ENCODE data around the gene LTV1. TPM values are rescaled to one million over a fixed set of nuclear protein-coding genes. Genes with fewer than 3 reads are reported as not detected.
"Not testable (repeated sequence)": the region's sequence is repeated elsewhere in the genome, so short reads cannot be mapped to it uniquely, and the experiment has no call there.

The LTV1 gene
- 17.0 and 30.2 TPM in 2 replicates for total RNA-seq

DNA sequence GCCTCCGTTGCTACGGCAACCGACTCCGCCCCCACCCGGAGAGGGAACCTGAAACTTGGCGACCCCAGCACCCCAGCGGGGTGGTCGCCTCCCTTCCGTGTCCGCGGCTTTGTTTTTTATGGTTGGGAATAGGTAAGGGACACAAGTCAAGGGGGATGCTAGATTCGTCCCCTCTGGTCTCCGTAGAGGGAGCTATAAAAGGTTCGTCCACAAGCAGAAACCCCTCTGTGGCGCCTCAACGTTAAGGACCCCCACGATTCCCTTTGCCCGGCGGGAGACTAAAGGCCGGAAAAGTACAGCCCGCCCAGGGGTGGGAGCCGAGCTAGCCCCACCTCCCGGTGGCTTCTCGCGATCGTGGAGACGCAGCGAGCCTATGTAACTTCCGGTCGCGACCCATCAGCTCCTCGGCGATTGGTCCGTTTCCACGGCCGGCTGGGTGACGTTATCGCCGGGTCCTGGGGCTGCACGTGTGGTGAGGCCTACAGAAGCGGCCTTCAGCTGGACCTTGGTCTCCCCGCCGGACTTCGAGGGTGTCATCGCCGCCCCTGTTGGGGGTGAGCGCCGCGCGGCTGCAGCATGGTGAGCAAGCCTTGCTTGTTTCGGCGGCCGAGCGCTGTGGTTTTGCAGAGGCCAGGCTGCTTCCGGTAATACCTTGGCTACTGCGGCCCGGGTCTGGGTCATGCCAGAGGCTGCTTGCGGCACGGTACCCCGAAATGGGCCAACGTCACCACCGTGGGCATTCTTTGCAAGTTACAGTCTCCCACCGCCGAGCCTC is at the start of gene LTV1:
Gene LTV1 (plus strand): TSS at position 437 of the 775 bp plus-strand sequence. CDS start 140 bp downstream, at position 577.
- DNase-seq, result peak; percentile 98

DNA sequence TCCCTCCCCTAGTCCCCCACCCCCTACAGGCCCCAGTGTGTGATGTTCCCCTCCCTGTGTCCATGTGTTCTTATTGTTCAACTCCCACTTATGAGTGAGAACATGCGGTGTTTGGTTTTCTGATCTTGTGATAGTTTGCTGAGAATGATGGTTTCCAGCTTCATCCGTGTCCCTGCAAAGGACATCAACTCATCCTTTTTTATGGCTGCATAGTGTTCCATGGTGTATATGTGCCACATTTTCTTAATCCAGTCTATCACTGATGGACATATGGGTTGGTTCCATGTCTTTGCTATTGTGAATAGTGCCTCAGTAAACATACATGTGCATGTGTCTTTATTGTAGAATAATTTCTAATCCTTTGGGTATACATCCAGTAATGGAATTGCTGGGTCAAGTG is 46.6 kb upstream of the LTV1 start:
- DNase-seq, result not testable (repeated sequence)

- DNase-seq, result not testable (repeated sequence)
Observed at GRCh38 chr6:143798487-143798886, 44.7 kb upstream of the LTV1 start.

GRCh38 chr6:143802833-143803565 is 40.1 kb upstream of the LTV1 start:
- DNase-seq, result peak; percentile 65

- no peak for DNase-seq
Observed at GRCh38 chr6:143803769-143804568, 39.2 kb upstream of the LTV1 start.

DNA sequence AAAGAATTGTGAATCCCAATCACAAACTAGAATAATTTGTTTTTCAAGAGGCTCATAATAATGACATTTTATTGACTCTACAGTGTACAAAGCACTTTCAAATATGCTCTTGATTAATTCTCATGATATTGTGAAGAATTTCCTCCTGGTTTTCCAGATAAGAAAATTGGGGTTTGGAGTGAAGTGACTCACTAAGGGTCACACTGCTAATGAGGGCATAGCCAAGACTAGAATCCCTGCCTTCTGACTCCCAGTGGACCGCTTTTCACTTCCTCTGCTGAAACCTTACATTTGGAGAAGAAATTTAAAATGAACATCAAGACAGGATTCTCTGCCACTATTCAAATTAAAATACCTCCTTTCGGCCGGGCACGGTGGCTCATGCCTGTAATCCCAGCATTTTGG is 38.3 kb upstream of the LTV1 start:
- peak; percentile 80 for DNase-seq

- DNase-seq, result peak; percentile 60
Observed at GRCh38 chr6:143806282-143807102, 36.6 kb upstream of the LTV1 start.

- no peak for DNase-seq
Observed at GRCh38 chr6:143807103-143807772, 35.9 kb upstream of the LTV1 start.

DNA sequence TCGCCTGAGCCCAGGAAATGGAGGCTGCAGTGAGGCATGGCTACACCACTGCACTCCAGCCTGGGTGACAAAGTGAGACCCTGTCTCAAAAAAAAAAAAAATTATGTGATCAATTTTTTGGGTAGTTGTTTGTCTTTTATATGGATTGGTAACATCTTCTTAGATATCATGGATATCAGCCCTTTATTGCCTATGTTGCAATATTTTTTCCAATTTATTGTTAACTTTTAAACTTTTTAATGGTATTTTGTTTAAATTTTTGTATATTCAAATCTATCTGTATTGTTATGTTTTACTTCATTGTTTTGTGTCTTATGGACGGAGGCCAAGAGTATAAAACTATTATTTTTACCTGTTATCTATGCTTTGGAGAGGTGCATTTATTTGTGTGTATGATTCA is 32.4 kb upstream of the LTV1 start:
- no peak for DNase-seq

- DNase-seq, result no peak
Observed at GRCh38 chr6:143811501-143812157, 31.5 kb upstream of the LTV1 start.

GRCh38 chr6:143817621-143818020 is 25.5 kb upstream of the LTV1 start:
- no peak for DNase-seq

DNA sequence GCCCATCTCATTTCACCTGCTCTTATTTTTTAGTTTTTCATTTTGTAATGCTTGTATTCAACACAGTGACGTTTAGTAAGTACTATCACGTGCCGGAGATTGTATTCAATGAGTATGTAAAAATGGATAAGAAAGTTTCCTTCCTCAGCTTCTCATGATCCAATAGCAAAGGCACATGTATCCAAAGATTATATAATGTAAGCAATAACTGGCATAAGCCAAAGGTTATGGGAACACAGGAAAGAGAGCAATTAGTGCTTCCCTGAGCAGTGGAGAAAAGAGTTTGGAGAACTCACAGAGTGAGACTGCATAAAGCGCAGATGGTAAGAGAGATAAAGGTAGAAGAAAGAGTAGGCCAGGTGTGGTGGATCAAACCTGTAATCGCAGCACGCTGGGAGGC is 21.8 kb upstream of the LTV1 start:
- peak; percentile 89 for DNase-seq

DNA sequence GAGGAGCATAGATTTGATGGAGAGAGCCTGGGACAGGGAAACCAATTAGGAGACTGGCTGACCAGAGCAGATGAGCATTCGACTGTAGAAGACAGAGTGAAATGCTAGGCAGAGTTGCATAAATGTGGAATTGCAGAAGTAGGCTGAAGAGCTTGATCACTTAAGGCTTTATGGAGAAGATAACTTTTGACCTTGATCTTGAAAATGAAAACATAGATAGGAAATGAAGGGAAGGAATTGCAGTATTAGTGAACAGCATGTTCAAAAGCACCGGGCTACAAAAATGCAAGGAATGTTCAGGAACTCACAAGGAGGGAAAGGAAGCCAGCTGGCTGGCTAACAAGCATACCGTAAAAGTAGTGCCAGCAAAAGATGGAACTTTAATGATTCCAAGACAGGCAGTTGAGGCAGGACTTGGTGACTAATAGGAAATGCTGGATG is 20.5 kb upstream of the LTV1 start:
- DNase-seq, result peak; percentile 85

GRCh38 chr6:143823548-143823947 is 19.6 kb upstream of the LTV1 start:
- peak; percentile 94 for DNase-seq

DNA sequence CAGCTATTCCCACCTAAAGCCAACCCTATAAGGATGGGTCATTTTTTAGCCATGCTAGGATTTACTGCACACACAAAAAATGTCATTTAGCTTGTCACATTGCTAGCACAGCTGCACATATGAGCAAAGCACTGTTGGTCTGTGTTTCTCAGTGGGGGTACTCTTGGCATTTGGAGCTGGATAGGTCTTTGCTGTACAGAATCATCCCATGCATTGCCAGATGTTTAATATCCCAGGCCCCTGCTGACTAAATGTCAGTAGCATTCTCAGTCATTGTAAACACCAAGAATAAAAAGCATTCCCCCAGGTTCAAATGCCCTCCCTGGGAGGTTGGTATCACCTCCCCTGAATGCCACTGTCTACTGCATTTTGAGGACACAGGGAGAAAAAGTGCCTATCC is 14.6 kb upstream of the LTV1 start:
- DNase-seq, result no peak

GRCh38 chr6:143836150-143836549 is 7.0 kb upstream of the LTV1 start:
- no peak for DNase-seq

- no peak for DNase-seq
Observed at GRCh38 chr6:143838395-143838794, 4.7 kb upstream of the LTV1 start.

GRCh38 chr6:143839196-143839595 is 3.9 kb upstream of the LTV1 start:
- DNase-seq, result no peak

DNA sequence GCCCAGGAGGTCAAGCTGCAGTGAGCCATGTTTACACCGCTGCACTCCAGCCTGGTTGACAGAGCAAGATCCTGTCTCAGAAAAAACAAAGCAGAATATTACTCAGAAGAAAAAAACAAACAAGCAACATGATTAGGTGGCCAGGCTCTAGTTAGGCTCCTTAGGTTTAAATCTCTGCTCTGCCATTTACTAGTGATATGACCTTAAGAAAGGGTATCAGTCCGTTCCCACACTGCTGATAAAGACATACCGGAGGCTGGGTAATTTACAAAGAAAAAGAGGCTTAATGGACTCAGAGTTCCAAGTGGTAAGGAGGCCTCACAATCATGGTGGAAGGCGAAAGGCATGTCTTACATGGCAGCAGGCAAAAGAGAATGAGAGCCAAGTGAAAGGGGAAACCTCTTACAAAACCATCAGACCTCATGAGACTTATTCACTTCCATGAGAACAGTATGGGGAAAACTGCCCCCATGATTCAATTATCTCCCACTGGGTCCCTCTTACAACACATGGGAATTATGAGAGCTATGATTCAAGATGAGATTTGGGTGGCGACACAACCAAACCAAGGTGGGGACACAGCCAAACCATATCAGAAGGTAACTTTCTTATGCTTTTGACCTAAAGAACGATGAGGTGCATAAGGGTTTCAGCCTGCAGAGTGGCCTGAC is 2.4 kb upstream of the LTV1 start:
- no peak for DNase-seq

- no peak for DNase-seq
Observed at GRCh38 chr6:143842461-143842901, 657 bp upstream of the LTV1 start.

- no peak for DNase-seq
Observed at GRCh38 chr6:143843677-143843999, 500 bp downstream of the LTV1 start.
